Measurements from ENCODE around the gene UVSSA.

- TF ChIP-seq CTCF (IDR thresholded peaks at IDR 0.05) (no peak), EZH2 (IDR thresholded peaks at IDR 0.05; ENCODE audit: borderline replicate concordance, insufficient read depth, low read depth, low read length, poor library complexity, severe bottlenecking) (no peak)
Measured at GRCh38 chr4:1371176-1372165, 24.5 kb downstream of the UVSSA start.

Measured in B cell (primary cell).